ENCODE measurements around the gene FCER2.
"Not testable (repeated sequence)": the region's sequence is repeated elsewhere in the genome, so short reads cannot be mapped to it uniquely, and the experiment has no call there.

DNA sequence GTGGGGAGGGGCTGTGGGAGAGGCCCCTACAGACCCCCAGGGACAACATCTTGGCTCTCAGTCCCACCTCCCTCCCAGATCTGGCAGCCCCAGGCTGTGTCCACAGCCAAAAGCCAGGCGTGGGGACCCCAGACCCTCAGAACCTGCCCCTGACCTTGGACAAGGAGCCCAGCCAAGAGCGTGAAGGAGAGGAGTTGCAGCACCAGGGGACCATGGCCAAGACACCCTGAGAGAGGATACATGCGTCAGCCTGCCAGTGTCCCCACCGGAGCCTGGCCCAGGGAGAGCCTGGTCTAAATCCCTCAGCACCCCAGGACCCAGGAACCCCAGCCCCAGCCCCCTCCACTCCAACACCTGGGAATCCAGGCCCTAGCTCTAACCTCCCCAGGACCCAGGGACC, 44.4 kb upstream of the FCER2 start:
- TF ChIP-seq, protein P1, sequence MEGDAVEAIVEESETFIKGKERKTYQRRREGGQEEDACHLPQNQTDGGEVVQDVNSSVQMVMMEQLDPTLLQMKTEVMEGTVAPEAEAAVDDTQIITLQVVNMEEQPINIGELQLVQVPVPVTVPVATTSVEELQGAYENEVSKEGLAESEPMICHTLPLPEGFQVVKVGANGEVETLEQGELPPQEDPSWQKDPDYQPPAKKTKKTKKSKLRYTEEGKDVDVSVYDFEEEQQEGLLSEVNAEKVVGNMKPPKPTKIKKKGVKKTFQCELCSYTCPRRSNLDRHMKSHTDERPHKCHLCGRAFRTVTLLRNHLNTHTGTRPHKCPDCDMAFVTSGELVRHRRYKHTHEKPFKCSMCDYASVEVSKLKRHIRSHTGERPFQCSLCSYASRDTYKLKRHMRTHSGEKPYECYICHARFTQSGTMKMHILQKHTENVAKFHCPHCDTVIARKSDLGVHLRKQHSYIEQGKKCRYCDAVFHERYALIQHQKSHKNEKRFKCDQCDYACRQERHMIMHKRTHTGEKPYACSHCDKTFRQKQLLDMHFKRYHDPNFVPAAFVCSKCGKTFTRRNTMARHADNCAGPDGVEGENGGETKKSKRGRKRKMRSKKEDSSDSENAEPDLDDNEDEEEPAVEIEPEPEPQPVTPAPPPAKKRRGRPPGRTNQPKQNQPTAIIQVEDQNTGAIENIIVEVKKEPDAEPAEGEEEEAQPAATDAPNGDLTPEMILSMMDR (IDR thresholded peaks at IDR 0.05; ENCODE audit: low read length) = not testable (repeated sequence)
- TF ChIP-seq EZH2phosphoT487 (IDR thresholded peaks at IDR 0.05; ENCODE audit: low read length); EZH2 (optimal IDR thresholded peaks at IDR 0.05; ENCODE audit: low read depth, low read length): not testable (repeated sequence)
